Effector CD8-positive, alpha-beta T cell (primary cell): Measurements from ENCODE around the gene EXOC6B.

Experiments used
- DNase-seq: peaks from one replicate; lab custom pipeline; 2025; lab: John Stamatoyannopoulos, UW

The EXOC6B gene

DNA sequence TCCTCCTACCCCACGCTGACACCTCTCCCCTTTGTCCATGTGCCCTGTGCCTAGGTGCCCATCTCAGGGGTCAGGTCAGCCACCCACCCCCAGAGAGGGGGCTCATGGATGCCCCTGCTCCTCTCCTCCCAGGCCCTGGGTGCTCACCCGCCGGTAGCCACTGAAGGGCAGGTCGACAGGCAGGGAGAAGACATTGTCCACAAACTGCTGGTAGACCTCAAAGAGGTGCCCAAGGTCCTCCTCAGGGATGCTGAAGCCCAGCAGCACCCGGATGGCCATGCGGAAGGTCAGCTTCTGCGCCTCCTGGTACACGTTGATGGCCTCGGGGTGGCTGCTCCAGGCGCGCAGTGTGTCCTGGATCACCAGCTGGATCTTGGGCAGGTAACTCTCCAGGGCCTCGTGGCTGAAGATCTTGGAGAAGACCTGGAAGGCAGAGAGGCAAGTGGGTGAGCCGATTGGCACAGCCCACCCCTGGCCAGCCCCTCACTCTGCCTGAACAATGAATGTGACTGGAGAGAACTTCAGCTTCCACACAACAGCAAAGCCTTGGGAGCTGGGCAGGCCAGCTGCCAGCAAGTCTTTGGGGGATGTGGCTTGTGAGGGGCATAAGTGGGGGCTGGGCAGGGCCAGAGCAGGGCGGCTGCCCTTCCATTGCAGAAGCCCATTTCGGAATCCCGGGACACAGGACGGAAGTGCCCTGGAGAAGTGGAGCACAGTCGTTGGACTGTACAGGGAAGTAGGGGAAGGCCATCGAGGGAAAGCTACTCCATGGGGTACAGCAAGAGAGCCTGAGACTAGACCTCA lies 690.6 kb downstream of the EXOC6B start:
- no peak for DNase-seq

DNA sequence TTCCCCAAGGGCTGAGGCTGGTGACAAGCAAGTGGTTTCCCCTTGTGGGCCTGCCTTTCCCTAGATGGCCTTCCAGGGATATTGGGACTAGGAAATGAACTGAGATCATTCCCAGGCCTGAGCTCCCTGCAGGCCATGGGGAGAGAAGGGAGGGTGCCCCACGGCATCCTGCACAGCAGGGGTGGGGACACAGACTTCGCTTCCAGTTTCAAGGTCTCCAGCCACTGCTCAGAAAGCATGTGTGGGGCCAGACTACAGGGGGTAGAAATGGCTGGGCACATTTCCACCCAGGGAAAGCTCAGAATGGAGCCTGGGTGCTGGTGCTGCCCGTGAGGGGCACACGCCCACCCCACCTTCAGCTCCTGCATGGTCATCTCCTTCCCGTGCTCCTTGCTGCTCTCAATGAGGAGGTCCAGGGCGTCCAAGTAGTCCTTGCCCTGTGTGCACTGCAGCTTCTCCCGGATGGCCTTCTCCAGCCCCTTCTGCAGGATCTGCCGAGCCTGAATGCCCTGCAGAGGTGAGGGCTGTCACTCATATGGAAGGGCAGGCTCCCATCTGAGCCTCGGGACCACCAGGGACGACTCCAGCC lies 691.3 kb downstream of the EXOC6B start:
- DNase-seq, result no peak

DNA sequence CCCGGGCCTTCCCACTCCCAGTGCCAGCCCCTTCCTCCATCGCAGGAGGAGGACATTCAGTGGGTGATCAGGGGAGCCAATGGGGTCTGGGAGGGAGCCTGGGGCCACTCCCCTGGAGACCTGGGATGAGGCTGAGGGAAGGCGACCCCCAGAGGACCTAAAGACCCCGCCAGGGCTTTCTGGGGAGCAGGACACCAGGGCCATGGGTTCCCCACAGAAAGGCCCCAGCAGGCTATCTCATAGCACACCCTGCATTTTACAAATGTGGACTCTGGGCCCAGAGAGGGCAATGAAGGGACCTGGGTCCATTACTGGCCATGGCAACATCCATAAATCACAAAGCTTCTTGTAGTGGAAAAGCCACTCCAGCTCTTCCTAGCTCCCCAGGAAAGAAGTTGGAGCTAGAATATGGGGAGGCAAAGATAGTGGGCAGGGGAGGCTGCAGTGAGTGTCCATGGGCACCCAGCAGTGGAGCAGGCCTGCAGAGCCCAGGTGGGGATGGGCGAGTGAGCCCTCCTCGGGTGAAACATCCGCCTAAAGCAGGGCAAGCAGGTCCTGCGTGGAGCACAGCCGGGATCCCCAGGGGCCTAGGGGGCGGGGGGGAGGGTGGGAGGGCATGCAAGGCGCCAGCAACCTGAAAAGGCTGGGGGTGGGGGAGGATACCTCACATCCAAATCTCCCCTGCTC lies 692.0 kb downstream of the EXOC6B start:
- no peak for DNase-seq

DNA sequence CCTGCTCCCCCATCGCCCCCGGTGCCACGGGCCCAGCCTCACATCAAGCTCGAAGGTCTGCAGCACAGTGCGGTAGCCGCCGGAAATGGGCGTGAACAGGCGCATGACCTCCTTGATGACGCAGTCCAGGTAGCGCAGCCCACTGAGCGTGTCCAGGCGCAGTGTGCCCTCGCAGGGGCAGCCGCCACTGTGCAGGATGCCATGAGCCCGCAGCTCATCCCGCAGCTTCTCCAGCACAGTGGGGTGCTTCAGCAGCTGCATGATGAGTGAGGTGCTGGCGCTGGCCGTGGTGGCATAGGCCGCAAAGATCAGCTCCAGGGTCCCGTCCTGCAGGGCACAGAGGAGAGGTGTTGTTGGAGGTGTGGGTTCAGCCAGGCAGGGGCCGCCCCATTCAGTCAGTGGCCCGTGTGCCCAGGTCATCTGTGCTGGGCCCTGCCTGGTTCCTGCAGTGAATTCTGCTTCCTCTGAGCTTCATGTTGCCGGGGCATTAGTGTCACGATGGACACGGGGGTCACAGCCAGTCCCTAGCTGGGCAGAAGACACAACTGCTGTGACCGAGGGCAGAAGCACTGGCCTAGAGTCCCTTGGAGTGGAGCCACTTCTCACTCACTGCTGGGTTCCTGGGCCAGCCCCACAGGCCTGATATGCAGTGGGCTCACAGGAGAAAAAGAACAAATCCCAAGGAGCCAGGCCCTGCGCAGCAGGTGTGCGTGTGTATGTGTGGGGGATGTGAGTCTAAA lies 692.7 kb downstream of the EXOC6B start:
- DNase-seq, result no peak

DNA sequence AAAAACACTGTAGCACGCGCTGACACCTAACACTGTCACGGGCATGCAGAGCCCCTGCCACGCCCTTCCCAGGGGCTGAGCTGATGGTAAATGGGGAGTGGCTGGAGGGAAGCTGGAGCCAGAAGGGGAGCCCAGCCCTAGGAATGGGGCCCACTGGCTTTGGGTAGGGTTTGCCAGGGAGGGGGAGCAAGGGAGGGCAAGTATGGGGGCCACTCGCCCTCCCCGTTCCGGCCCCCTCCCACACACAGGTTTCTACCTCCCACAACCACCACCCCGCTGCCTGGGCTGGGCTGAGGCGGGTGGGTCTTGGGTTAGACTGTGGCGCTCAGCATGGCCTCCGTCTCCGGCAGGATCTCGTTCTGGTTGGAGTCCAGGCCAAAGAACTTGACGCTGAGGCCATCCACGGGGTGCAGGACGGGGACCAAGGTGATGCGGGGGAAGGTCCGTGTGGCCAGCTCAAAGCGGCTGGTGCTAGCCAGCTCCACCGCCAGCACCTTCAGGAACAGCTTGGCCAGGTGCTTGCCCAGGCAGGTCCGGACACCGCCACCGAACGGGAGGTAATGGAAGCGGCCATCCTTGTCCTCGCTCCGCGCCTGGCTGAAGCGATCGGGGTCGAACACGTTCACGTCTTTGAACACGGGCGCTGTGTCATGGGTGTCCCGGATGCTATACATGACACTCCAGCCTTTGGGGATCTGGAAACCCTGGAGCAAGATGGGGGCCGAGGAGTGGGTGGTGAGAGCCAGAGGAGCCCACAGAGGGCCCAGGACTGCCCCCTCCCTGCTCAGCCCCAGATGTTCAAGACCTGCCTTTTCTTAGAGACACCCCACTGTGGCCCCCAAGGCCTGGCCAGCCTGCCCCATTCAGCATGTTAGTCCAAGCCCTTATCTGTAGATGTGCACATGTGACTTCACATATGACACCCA lies 693.7 kb downstream of the EXOC6B start:
- DNase-seq, result no peak

DNA sequence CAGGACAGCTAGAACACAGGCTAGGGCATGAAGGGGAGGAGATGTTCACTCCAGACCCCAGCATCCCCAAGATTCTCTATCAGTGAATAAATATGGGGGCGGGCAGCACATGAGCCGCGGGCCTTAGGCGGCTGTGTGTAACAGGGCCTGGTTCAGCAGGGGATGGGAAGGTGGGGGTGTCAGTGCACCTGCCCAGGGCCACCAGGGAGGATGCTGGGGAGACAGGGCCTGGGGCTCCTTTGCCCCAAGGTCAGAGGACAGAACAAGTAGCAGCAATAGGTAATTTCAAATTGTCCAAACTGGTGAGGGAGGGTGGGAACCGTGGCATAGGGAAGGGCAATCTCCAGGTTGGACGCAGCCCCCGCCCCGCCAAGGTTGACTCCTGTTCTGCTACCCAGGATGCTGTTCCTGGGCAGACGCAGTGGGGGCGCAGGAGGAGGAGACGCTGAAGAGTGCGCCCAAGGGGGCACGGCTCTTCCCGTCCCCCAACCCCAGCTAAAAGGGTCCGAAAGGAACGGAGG lies 694.4 kb downstream of the EXOC6B start:
- DNase-seq, result no peak

DNA sequence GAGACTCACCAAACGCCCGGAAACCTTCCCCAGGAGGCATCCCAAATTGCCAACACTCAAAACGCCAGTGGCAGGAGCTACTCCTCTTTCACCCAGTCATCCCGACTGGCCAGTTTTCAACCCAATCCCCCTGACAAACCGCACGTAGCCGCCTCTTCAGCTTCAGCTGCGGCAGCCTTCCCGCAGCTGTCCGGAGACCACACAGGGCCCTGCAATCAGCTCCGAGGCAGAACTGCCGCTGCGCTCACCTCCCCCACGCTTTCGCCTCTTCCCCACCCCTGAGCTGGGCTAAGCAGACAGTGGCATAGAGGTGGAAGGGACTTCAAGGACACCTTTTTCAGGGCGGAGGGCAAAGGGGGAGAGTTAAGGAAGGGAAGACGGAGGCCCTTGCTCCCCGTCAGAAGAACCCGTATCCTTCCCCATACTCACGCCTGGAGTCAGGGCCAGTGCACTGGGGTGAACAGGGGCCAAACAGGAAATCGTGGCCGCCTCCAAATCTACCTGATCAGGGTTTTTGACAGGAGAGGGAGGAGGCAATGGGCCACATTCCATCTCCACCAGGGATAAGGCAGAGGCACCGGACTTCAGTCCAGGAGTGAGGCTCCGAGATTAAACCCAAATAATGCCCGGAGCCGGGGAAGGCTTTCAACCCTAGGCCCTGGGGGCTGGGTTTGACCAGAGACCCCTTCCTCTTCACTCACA lies 695.0 kb downstream of the EXOC6B start:
- DNase-seq, result no peak

DNA sequence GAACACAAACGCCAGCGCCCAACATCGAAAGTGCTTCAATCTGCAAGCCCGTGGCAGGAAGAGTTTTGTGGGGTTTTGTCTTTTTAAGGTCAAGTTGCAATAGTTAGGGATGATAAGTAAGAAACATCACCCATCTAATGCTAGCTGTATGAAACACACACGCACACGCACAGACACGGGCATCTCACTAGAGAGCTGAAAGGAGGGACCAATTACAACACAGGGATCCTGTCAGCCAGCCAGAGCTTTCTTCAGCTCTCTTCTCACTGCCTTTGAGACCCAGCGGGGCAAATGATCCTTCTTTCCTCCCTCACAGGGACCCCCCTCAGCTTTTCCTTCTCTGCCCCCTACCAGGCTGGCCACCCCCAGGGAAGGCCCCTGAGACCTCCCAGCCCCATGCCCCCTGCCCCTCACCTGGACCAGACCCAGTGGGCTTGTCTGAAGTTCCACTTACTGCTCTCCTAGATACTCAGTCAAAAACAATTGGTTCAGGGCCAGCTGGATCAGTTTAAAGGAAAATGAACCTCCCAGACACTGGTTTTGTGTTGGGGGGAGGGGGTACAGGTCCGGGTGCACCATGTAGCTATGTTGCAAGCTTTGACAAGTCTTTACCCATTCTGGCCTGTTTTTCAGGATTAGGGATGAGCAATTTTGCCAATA lies 696.0 kb downstream of the EXOC6B start:
- DNase-seq, result no peak

DNA sequence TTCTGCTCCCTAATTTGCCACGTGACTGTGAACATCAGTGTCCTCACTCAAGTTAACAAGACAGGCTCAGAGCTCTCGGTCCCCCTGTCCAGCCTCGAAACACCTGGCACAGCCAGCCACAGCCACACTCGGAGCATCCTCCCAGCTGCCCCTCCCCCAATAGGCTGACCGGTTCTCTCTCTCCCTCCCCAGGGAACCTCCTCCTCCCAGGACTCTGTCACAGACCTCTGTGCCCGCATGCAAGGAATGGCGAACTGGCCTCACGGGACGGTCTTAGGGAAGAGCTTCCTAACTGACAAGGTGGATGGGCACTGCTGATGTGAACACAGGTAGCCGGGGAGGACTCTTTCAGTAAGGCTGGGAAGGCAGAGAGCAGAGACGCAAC lies 697.0 kb downstream of the EXOC6B start:
- DNase-seq, result no peak

DNA sequence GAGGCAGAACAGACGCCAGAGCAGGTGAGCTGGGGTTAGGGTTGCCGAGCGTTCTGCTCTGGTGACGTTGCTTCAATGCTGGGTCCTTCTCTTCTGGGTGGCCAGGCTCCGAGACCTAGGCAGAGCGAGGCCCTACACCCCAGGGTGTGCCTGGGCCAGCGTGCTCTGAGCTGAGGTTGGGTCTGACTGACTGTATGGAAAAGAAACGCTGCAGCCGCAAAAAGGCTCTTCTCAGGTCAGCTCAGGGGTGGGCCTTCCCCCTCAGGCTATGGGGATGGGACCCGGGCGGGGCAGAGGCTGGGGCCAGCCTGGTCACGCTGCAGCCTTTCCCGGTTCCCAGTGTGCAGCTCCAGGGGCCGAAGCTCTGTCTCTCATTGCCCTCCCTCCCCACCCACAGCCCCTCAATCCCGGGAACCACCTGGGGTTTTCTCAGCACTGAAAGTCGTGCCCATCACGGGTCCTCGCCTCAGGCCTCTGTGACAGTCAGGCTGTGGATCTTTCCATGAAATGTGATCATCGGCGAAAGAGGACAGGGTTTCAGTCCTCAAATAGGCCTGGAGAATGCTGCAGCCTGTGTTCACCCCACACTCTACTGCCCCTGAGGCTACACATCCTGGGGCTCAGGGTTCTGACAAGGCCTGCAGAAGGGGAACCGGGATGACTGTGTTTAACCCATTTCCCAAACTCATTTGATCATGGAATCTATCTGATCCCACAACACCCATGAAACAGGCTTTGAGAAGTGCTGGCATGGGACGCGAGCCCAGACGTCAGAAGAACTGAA lies 697.6 kb downstream of the EXOC6B start:
- DNase-seq, result no peak

DNA sequence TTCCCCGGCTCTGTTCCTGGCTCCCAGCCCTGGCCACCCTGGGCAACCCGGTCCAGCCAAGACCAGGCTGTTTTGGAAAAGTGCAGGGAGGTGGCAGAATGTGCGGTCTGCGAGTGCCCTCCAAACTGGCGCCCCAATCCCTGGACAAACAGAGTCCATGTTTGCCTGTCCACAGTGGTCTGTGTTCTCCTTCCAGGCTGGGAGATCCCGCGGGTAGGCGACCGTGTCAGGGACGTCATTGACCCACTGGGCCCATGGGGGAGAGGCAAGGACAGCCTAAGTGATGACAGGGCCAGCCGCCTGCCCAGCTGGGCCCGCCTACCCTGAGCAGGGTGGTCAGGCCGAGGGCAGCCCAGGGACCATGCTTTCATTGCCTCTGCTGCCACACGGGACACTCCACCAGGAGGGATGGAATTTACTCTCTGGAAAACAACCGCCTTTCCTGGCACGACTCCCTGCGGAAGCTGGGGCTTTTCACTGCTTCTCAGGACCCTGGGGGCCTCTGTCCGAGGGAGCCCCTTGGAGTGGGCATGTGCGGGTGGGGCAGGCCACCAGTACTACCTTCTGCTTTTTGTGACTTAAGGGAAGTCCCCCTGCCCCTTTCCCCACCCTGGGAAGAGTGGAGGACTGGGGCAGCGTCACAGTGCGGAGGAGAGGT lies 698.3 kb downstream of the EXOC6B start:
- DNase-seq, result no peak

DNA sequence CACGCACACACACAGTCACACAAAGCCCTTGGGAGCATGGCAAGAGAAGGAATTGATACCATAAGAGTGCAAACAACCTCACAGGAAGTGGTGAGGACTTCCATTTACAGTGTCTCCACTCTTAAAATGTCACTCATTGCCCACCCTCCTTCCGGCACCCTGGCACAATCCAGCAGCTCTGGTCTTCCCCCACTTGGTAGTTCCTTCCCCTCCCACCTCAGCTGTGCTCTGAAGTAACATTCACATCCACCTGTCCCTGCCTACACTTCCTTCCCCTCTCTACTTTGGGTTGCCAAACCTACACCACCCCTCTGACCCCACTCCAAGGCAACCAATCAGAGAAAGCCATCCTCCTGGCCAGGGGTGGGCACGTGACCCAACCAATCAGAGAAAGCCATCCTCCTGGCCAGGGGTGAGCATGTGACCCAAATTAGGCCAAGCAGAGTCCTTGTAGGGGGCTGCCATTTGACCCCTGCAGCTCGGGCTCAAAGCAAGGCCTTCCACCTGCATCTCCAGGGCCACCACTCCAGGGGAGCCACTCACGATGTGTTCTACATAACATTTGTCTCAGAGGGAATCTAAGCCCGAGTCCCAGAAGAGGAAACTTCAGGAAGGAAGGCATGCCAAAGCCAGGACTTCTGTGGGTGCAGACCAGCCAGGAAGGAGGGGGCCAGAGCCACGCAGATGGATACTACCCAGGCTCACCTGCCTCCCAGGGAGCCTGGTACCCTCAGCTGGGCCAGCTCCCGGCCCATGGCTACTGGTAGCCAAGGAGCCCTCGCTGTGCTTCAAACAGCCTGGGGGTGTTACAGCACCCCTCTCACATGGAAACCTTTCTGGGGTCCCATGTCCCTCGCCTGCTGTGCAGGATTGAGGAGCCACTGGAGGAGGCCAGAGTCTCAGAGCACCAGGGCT lies 699.4 kb downstream of the EXOC6B start:
- DNase-seq, result no peak
